Esophagus muscularis mucosa (tissue), 4 donors: ENCODE data around the gene SPATS2.

Experiments used
- EP300 ChIP-seq: sonication (generic); formaldehyde crosslinking; IDR thresholded peaks from one replicate; pipeline ENCODE4 v1.6.1; 2017; ENCODE audit warnings: antibody characterized with exemption
- POLR2A ChIP-seq: fragments of 450-650 bp; IDR thresholded peaks from one replicate; pipeline ENCODE4 v1.6.1; 2017; ENCODE audit warnings: antibody characterized with exemption, moderate library complexity, mild to moderate bottlenecking, low read depth
- TF ChIP-seq, protein P1 (sequence below), 3 experiments: fragments of 200-600 bp in 2 of 3; fragments of 450-650 bp in 1 of 3; sonication (generic) in 2 of 3; IDR thresholded peaks; one replicate each; pipeline ENCODE4 v1.5.1; 2017 to 2019; ENCODE audit warnings: antibody characterized with exemption in 3 of 3, mild to moderate bottlenecking in 2 of 3, moderate library complexity in 1 of 3

DNA sequence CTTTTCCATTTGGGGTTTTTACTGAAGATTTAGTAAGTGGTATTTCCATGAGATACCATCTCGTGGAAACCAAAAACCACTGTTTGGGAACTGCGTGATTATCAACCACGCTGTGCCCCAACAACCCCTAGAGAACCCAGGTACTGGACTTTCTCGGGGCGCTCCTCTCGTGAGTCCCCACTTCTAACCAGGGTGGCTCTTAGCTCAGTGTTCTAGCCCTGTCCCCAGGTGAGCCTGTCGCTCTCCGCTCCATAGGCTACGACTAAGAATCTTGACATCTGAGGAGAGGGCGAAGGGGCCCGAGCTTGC is 200.0 kb downstream of the SPATS2 start:
- TF ChIP-seq, protein P1, sequence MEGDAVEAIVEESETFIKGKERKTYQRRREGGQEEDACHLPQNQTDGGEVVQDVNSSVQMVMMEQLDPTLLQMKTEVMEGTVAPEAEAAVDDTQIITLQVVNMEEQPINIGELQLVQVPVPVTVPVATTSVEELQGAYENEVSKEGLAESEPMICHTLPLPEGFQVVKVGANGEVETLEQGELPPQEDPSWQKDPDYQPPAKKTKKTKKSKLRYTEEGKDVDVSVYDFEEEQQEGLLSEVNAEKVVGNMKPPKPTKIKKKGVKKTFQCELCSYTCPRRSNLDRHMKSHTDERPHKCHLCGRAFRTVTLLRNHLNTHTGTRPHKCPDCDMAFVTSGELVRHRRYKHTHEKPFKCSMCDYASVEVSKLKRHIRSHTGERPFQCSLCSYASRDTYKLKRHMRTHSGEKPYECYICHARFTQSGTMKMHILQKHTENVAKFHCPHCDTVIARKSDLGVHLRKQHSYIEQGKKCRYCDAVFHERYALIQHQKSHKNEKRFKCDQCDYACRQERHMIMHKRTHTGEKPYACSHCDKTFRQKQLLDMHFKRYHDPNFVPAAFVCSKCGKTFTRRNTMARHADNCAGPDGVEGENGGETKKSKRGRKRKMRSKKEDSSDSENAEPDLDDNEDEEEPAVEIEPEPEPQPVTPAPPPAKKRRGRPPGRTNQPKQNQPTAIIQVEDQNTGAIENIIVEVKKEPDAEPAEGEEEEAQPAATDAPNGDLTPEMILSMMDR (IDR thresholded peaks at IDR 0.05), result no peak
- no peak for TF ChIP-seq POLR2A
- no peak for TF ChIP-seq EP300
